IMR-90 (cell line): ENCODE results near the gene TLK2.

Source experiments
- CEBPB ChIP-seq: IDR thresholded peaks from 2 replicates; pipeline ENCODE4 v1.6.1; 2012; ENCODE audit warnings: low read depth, low read length, improper control_type of control experiment
- CTCF ChIP-seq: conservative IDR thresholded peaks from 2 replicates; pipeline ENCODE4 v1.5.1; 2012; ENCODE audit warnings: mild to moderate bottlenecking, low read depth, low read length, improper control_type of control experiment
- FOS ChIP-seq: fragments of 150-350 bp; IDR thresholded peaks from 2 replicates; pipeline ENCODE4 v1.6.1; 2016; ENCODE audit warnings: low read depth, low read length
- MAFK ChIP-seq: IDR thresholded peaks from 2 replicates; pipeline ENCODE4 v1.6.1; 2012; ENCODE audit warnings: low read depth, low read length, improper control_type of control experiment
- MAZ ChIP-seq: IDR thresholded peaks from 2 replicates; pipeline ENCODE4 v1.6.1; 2012; ENCODE audit warnings: low read depth, mild to moderate bottlenecking, low read length, improper control_type of control experiment, moderate library complexity, borderline replicate concordance
- POLR2A ChIP-seq: IDR thresholded peaks from 2 replicates; pipeline ENCODE4 v1.6.1; 2012; ENCODE audit warnings: mild to moderate bottlenecking, low read depth, low read length
- RCOR1 ChIP-seq: IDR thresholded peaks from 2 replicates; pipeline ENCODE4 v1.6.1; 2012; ENCODE audit warnings: mild to moderate bottlenecking, low read length, improper control_type of control experiment; ENCODE audit not compliant: insufficient replicate concordance
- RFX5 ChIP-seq: IDR thresholded peaks from 2 replicates; pipeline ENCODE4 v1.8.0; 2012; ENCODE audit warnings: low read depth, mild to moderate bottlenecking, low read length, moderate library complexity
- SMC3 ChIP-seq: fragments of 150-350 bp; IDR thresholded peaks from 2 replicates; pipeline ENCODE4 v1.6.1; 2016; ENCODE audit warnings: low read depth, mild to moderate bottlenecking, antibody characterized with exemption, low read length, moderate library complexity
- TF ChIP-seq, protein P1 (sequence below): fragments of 150-350 bp; IDR thresholded peaks from 2 replicates; pipeline ENCODE4 v1.6.1; 2016; ENCODE audit warnings: low read depth, mild to moderate bottlenecking, low read length, moderate library complexity, borderline replicate concordance

DNA sequence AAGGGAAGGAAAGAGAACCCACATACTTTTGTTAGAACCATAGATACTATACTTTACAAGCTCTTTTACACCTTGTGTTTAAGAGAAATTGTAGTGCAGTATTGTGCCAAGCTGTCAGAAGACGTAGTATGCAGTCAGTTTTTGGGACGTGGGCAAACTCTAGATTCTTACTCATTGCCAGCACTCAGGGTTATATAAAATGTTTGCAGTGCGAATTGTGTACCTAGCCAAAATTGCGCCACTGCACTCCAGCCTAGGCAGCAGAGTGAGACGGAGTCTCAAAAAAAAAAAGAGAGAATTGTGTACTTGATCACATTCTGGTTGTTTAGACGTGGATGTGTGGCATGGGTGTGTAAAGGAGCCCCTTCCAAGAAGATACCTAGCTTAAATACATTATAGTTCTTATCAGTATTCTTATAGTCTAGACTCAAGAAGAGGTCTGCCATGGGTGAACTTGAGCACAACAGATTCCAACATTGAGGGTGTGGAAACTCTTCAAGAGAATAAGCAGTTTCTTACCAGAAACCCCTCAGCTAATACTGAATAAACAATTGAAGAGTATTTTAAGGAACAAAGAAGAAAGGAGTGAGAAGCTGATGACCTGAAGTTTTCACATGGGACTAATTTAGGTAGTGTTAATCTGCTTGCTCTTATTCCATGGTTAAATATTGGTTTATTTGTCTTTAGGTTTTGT lies 121.5 kb downstream of the TLK2 start:
- TF ChIP-seq RCOR1 (no peak), CTCF (no peak), POLR2A (no peak), CEBPB (no peak), MAZ (no peak), MAFK (no peak), SMC3 (no peak), RFX5 (no peak), FOS (no peak)
- TF ChIP-seq, protein P1, sequence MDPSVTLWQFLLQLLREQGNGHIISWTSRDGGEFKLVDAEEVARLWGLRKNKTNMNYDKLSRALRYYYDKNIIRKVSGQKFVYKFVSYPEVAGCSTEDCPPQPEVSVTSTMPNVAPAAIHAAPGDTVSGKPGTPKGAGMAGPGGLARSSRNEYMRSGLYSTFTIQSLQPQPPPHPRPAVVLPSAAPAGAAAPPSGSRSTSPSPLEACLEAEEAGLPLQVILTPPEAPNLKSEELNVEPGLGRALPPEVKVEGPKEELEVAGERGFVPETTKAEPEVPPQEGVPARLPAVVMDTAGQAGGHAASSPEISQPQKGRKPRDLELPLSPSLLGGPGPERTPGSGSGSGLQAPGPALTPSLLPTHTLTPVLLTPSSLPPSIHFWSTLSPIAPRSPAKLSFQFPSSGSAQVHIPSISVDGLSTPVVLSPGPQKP: no peak
